Suprapubic skin (tissue), 4 donors: Measurements from ENCODE around the gene RBM14. TPM values are rescaled to one million over a fixed set of nuclear protein-coding genes. Genes with fewer than 3 reads are reported as not detected.

Experiments used
- DNase-seq, 2 donors: peaks; one replicate each; pipeline ENCODE4 v3.0.0-alpha.2; 2019; ENCODE audit warnings: low spot score in 2 of 2
- H3K27ac ChIP-seq: fragments of 200-600 bp; sonication (generic); one replicate; pipeline ENCODE4 v1.5.1; 2019
- H3K27me3 ChIP-seq: fragments of 200-600 bp; sonication (generic); one replicate; pipeline ENCODE4 v1.5.1; 2019
- H3K36me3 ChIP-seq: fragments of 200-600 bp; sonication (generic); one replicate; pipeline ENCODE4 v1.5.1; 2019
- H3K4me1 ChIP-seq: fragments of 200-600 bp; sonication (generic); one replicate; pipeline ENCODE4 v1.5.1; 2019
- H3K4me3 ChIP-seq: fragments of 200-600 bp; sonication (generic); one replicate; pipeline ENCODE4 v1.5.1; 2019; ENCODE audit warnings: mild to moderate bottlenecking
- H3K9me3 ChIP-seq: fragments of 200-600 bp; sonication (generic); one replicate; pipeline ENCODE4 v1.5.1; 2019
- CTCF ChIP-seq, 2 donors: fragments of 200-600 bp in 1 of 2; fragments of 450-650 bp in 1 of 2; sonication (generic) in 1 of 2; IDR thresholded peaks; one replicate each; pipeline ENCODE4 v1.5.1; 2016 to 2019; ENCODE audit warnings: antibody characterized with exemption in 2 of 2, mild to moderate bottlenecking in 1 of 2, moderate library complexity in 1 of 2
- EP300 ChIP-seq: sonication (generic); formaldehyde crosslinking; IDR thresholded peaks from one replicate; pipeline ENCODE4 v1.6.1; 2017; ENCODE audit warnings: antibody characterized with exemption
- POLR2A ChIP-seq, 2 donors: fragments of 450-650 bp; IDR thresholded peaks; one replicate each; pipeline ENCODE4 v1.6.1; 2017; ENCODE audit warnings: antibody characterized with exemption in 2 of 2, mild to moderate bottlenecking in 2 of 2, moderate library complexity in 2 of 2
- POLR2AphosphoS5 ChIP-seq, 3 donors: sonication (generic); formaldehyde crosslinking; IDR thresholded peaks; one replicate each; pipeline ENCODE4 v1.6.1; 2017; ENCODE audit warnings: antibody characterized with exemption in 3 of 3
- WGBS: methylation state at CpG from one replicate; pipeline ENCODE4 v1.1.5; 2018; 5-methylcytosine and 5-hydroxymethylcytosine counted together
- total RNA-seq, 4 donors: library from RNA; depleted of rRNA; stranded (reverse); fragments of >200 nt; gene quantifications; one replicate each; pipeline ENCODE4 v1.1.0, GENCODE V29; 2016

Gene RBM14
- total RNA-seq, 4 donors from 2014 or later = 53.2 to 96.1 (median 84.5) TPM

GRCh38 chr11:66624450-66624849 is 8.0 kb downstream of the RBM14 start:
- Histone ChIP-seq H3K9me3 (no peaks in the 10 kb centered on the region), H3K27ac (no peak overlapping the region), H3K4me3 (no peak overlapping the region), H3K36me3 (peaks cover 64% of the 10 kb centered on the region), H3K4me1 (peaks cover 33% of the 10 kb centered on the region), H3K27me3 (no peaks in the 10 kb centered on the region)
- TF ChIP-seq EP300 (no peak), POLR2AphosphoS5 (IDR thresholded peaks at IDR 0.05) (no peak), POLR2A (IDR thresholded peaks at IDR 0.05) (no peak), CTCF (IDR thresholded peaks at IDR 0.05) (no peak)
- 87% methylated on average over 6 of the region's 16 CpGs for WGBS
- DNase-seq = no peak

DNA sequence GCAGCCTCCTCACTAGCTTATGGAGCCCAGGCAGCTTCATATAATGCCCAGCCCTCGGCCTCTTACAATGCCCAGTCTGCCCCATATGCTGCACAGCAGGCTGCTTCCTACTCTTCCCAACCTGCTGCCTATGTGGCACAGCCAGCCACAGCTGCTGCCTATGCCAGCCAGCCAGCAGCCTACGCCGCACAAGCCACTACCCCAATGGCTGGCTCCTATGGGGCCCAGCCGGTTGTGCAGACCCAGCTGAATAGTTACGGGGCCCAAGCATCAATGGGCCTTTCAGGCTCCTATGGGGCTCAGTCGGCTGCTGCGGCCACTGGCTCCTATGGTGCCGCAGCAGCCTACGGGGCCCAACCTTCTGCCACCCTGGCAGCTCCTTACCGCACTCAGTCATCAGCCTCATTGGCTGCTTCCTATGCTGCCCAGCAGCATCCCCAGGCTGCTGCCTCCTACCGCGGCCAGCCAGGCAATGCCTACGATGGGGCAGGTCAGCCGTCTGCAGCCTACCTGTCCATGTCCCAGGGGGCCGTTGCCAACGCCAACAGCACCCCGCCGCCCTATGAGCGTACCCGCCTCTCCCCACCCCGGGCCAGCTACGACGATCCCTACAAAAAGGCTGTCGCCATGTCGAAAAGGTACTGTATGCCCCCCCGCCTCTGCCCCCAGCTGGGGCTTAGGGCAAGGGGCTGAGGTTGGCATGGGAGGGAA is 8.8 kb downstream of the RBM14 start:
- no peak for DNase-seq
- peaks cover 70% of the 10 kb centered on the region for H3K36me3 ChIP-seq
- no peak overlapping the region for H3K4me3 ChIP-seq
- TF ChIP-seq POLR2AphosphoS5 (IDR thresholded peaks at IDR 0.05) = no peak
- no peak for TF ChIP-seq EP300
- TF ChIP-seq POLR2A (IDR thresholded peaks at IDR 0.05) = no peak
- TF ChIP-seq CTCF (IDR thresholded peaks at IDR 0.05) = no peak
- no peaks in the 10 kb centered on the region for H3K9me3 ChIP-seq
- no peaks in the 10 kb centered on the region for H3K27me3 ChIP-seq
- WGBS = 94% methylated on average over 17 of the region's 26 CpGs
- peaks cover 26% of the 10 kb centered on the region for H3K4me1 ChIP-seq
- no peak overlapping the region for H3K27ac ChIP-seq

GRCh38 chr11:66625752-66626149 is 9.3 kb downstream of the RBM14 start:
- TF ChIP-seq EP300 (no peak), CTCF (IDR thresholded peaks at IDR 0.05) (no peak), POLR2A (IDR thresholded peaks at IDR 0.05) (no peak), POLR2AphosphoS5 (IDR thresholded peaks at IDR 0.05) (no peak)
- peaks cover 21% of the 10 kb centered on the region for H3K4me1 ChIP-seq
- H3K36me3 ChIP-seq = peaks cover 72% of the 10 kb centered on the region
- WGBS = 96% methylated on average over 9 of the region's 9 CpGs
- H3K4me3 ChIP-seq = no peak overlapping the region
- H3K27ac ChIP-seq = no peak overlapping the region
- DNase-seq = no peak
- H3K27me3 ChIP-seq = no peaks in the 10 kb centered on the region
- no peaks in the 10 kb centered on the region for H3K9me3 ChIP-seq

- H3K4me1 ChIP-seq = peaks cover 15% of the 10 kb centered on the region
Measured at GRCh38 chr11:66626382-66626781, 10.0 kb downstream of the RBM14 start.

More at GRCh38 chr11:66626382-66626781, 10.0 kb downstream of the RBM14 start:
- Histone ChIP-seq H3K9me3 (no peaks in the 10 kb centered on the region), H3K36me3 (peaks cover 72% of the 10 kb centered on the region), H3K27ac (no peak overlapping the region), H3K27me3 (no peaks in the 10 kb centered on the region), H3K4me3 (no peak overlapping the region)
- no peak for TF ChIP-seq POLR2AphosphoS5 (IDR thresholded peaks at IDR 0.05)
- no peak for TF ChIP-seq EP300
- no peak for TF ChIP-seq CTCF (IDR thresholded peaks at IDR 0.05)
- no peak for TF ChIP-seq POLR2A (IDR thresholded peaks at IDR 0.05)
- DNase-seq = no peak
- WGBS = 95% methylated on average over 25 of the region's 25 CpGs
